Fibroblast of skin of left biceps (primary cell): ENCODE results near the gene KLHDC9.
"Not testable (repeated sequence)": the region's sequence is repeated elsewhere in the genome, so short reads cannot be mapped to it uniquely, and the experiment has no call there.

Experiments
- DNase-seq, 2 experiments: peaks; one replicate each; pipeline ENCODE4 v3.0.0-alpha.2; 2013; ENCODE audit warnings: low read depth in 2 of 2

The KLHDC9 gene

DNA sequence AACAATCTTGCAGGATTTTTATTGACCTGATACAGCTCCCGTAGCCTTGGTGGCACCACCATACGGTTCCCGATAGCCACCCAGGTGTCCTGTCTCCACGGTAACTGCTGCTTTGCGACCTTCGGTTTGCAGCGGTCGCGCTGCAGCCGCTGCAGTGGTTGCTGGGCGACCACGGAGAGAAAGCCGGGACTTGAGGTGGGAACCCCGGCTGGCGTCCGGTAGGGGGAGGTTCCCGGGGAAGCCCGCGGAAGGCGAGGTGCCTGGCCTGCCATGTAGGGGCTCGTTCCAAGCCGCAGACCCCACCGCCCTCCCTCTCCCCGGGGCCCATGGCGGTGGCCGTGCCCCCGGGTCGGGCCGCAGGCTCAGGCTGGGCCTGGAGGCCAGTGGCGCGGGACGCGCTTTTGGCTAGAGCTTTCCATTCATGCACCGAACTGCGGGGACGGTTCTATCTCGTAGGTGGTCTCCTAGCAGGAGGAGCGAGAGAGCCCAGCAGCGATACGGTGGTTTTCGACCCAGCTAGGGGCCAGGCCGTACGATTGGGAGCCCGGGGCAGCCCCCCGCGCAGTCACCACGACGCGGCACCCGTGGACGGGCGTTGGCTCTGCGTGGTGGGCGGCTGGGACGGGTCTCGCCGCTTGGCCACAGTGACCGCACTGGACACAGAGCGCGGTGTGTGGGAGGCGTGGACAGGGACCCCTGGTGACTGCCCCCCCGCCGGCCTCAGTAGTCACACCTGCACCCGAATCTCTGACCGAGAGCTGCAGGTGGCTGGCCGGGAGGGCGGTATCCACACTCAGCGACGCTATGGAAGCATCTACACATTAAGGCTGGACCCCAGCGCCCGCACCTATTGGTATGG, at the start of gene KLHDC9:
Gene KLHDC9 (plus strand): TSS at position 152 of the 859 bp plus-strand sequence. CDS start 175 bp downstream, at position 327.
- no peak for DNase-seq

- no peak for DNase-seq
These were observed 49.0 kb upstream of the KLHDC9 start for GRCh38 chr1:161048949-161049722.

GRCh38 chr1:161051219-161051618, 46.9 kb upstream of the KLHDC9 start:
- no peak for DNase-seq

DNA sequence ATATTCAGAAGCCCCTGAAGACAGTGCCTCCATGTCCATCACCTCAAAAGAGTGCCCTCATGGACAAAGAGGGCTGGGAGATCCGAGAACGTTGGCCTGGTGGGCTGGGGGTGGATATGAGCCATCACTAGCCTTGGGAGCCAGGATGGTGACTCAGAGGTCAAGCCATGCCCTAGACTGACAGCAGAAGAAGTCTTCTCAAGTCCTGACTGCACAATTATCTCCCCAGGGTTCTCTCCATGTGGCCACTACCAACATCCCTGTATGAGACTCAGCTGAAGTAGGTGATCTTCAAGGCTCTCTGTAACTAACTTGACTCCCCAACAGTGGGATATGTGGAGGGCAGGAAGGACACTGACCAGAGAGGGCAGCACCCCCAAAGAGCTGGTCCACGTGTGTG, 45.3 kb upstream of the KLHDC9 start:
- DNase-seq = no peak

- no peak for DNase-seq
These were observed 43.9 kb upstream of the KLHDC9 start for GRCh38 chr1:161054232-161054631.

DNA sequence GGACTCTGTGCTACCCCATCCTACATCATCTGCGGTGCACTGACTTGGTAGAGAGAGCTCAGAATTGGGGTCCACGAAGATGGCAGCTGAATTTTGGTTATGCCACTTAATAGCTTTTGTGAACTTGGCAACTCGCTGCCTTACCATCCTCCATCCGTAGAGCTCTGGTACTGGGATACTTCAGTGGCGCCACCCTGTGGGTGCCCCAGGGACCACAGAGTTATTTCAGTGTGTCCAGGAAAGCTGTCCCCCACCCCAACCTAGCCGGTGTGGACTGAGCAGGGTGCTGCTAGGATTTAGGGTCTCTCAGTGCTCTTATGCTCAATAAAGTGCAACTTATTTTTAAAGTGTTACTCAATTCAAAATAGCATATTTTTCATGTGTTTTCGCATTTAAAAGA, 43.4 kb upstream of the KLHDC9 start:
- DNase-seq = no peak

DNA sequence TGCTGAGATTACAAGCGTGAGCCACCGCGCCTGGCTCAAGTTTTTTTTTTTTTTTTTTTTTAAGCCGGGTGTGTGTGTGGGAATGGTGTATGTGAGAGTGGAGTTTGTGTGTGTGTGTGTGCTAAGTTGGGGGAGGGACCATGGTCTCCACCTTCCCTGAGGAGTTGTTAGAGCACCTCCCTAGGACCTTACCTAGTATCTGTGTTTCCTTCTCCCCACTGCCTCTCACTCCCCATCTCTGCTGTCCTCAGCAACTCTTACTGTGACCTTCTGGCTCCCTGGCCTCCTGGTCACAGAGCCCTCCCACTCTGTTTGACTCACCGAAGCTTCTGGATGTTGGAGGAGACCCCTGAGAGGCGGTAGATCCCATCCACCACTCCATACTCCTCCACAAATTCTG, 38.9 kb upstream of the KLHDC9 start:
- DNase-seq = no peak

DNA sequence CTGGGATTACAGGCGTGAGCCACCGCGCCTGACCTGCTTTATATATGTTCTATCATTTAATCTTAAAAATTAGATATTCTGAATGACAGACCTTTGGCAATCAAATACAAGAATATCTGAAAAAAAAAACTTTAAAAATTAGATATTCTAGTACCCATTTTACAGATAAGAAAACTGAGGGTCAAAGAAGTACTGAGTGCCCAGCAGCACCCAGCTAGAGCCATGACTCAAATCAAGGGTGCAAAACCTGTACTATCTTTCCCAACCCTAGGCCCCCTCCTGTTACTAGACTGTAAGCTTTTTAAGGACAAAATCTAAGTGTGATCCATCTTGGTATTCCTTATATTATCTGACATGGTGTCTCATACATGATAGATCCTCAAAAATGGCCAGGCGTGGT, 36.7 kb upstream of the KLHDC9 start:
- DNase-seq = no peak

GRCh38 chr1:161063936-161064335, 34.2 kb upstream of the KLHDC9 start:
- DNase-seq = not testable (repeated sequence)

DNA sequence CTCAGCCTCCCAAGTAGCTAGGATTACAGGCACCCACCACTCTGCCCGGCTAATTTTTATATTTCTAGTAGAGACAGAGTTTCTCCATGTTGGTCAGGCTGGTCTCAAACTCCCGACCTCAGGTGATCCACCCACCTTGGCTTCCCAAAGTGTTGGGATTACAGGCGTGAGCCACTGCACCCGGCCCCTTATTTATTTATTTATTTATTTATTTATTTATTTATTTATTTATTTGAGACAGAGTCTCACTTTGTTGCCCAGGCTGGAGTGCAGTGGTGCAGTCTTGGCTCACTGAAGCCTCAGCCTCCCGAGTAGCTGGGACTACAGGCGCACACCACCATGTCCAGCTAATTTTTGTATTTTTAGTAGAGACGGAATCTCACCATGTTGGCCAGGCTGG, 32.5 kb upstream of the KLHDC9 start:
- DNase-seq = not testable (repeated sequence)

GRCh38 chr1:161066694-161067093, 31.5 kb upstream of the KLHDC9 start:
- no peak for DNase-seq

- DNase-seq = no peak
These were observed 29.6 kb upstream of the KLHDC9 start for GRCh38 chr1:161068306-161069234.

DNA sequence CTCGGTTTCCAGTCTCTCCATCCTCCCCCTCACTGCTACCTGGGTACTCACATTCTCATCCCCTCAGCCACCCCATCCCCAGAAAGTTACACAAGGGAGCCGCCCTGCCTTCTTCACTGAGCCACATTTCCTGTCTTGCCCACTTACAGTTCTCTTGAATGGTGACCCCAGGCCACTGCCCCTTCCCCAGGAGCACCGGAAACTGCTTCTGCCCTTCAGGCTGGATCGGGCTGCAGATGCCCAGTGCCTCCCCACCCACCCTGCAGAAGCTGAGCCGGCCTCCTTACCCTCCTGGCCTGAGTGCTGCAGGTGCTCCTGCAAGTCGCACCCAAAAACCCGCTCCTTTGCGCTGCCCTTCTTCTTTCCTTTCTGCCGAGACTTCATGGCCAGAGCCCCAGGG, 28.9 kb upstream of the KLHDC9 start:
- no peak for DNase-seq

DNA sequence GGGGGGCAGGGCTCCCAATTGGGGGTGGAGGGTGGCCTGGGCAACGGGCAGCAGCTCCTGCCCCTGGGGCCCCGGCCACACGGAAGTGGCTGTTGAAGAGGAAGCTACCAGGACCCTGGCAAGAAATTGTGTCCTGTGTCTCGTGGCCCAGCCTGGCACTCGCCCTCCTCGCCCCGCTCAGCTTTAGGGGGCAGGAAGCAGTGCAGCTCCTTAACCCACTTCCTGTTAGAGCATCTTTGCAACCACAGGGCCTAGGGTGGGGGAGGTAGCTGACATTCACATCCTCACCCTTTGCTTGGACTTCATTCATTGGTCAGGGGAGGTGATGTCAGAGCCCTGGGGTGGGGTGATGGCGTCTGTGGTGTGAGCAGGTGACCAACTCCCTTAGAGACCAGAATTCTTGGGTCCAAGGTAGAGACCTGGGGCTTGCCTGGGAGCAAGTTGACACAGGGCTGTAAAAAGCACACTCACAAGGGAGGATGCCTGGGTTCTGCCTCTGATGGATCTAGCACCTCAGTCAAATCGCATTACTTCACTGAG, 28.4 kb upstream of the KLHDC9 start, which contains the start of gene ARHGAP30:
Gene ARHGAP30 (minus strand): TSS at position 161 of the 540 bp plus-strand sequence. CDS start 267 bp downstream, outside the sequence.
- no peak for DNase-seq

- no peak for DNase-seq
These were observed 27.4 kb upstream of the KLHDC9 start for GRCh38 chr1:161070761-161071160.

DNA sequence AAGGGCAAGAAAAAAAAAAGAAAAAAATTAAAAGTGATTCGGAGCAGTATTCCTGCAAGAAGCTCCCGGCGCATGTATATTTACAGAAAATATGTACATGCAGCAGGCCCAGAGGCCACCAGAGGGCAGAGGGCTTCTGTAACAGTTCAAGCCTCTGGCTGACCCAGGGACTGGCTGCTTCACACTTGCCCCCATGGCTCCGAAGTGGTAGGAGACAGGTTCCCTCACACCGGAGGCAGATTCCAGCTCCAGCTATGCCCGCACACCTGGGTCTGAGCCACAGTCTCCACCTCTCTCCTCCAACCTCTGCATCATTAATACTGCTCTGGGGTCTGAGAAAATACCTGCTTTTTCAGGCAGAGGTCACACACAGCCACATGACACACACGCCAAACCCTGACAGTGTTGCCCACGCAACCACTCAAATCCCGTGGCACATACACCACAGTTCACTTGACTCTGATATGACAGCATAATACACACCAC, 26.2 kb upstream of the KLHDC9 start:
- no peak for DNase-seq

DNA sequence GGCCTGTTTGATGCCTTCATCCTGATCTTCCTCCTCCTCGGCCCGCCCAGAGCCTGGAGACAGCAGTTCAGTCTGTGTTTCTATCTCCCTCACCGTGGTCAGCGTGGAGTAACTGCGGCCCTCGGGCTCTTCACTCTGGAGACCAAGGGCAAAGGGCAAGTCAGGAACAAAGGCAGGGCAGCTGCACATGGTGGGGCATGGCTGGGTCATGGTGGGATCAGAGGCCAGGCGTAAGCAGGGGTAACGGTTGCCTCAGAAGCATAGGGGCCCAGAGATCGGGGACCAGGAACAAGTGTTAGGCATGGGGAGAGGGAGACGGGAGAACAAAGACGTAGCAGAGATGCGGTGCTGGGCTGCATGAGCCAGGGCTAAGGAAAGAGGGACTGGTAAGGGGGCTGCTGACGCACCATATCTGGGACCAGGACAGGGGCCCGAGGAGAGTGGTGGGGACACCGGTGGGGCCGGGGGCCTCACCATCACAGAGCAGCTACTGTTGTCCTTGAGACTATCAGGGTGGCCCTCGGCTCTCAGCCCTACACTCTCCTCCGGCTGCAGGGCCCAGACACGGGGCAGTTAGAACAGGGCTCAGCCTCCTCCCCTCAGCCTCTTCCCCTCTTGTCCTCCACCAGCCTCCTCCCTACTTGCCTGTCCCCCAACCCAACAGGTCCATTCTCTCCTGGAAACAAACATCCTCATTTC, 25.3 kb upstream of the KLHDC9 start:
- DNase-seq = no peak

DNA sequence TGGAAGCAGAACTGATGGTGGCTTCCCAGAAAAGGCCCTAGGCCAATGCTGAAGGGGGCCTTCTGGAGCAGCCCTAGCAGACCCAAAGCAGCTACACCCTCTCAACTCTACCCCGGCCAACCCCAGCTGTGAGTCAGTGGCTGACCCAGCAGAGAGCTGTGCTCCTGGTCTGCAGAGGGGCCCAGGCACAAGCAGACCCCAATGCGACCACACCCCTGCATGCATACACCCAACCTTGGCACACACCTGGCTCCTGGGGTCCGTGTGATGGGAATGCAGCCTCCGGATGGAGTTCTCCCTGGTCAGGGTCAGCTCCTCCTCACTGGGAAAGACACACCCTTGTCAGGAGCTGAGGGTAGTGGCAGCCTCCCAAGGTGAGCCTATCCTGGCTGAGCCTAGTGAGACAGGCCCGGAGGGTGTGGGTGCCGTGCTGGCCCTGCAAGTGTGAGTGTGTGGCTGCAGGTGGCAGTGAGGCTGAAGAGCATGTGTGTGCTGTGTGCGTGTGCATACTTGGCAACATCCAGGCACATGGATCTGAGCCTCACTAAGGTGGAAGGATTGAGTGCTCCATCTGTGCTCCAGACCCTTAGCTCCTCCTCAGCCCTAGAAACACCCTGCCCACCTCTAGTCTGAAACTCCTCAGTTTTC, 24.6 kb upstream of the KLHDC9 start:
- no peak for DNase-seq

DNA sequence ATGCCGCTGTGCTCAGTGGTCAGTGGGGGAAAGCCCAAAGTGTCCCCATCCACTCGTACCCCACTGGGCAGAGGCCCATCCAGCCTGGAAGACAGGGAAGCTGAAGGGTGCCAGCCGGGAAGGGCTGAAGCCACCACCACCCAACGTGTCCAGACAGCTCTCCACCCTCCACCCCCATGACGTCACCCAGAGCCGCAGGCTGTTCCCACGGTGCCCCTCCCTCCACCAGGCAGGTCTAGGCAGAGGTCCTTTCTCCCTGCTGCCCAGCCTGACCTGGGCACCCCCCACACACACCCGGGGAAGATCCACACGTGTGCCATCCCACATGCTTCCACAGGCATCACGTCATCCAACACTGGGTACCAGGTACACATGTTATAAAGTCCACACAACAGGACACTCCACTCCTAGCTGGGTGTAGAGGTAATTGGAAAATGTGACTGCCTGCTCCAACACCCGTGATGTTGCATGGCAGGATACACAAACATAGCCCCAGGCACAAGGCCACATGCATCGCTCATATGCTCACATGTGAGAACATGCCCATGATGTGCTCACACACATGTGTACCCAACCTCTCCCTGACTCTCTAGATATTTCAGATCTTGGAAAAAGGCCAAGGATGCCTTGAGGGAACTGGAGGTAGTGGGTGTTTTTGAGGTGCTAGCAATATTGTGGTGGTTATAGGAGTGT, 23.3 kb upstream of the KLHDC9 start:
- DNase-seq = no peak

- no peak for DNase-seq
These were observed 21.8 kb upstream of the KLHDC9 start for GRCh38 chr1:161076410-161076809.
